T47D (cell line): ENCODE results near the gene EFEMP1.

Source experiments
- DNase-seq, 2 experiments: peaks; one replicate each; pipeline versions ENCODE4 v3.0.0 to v3.0.0-alpha.2; 2011 to 2012; ENCODE audit warnings: low read depth in 1 of 2, low spot score in 1 of 2
- JUND ChIP-seq: IDR thresholded peaks from 2 replicates; pipeline ENCODE4 v1.6.1; 2012; ENCODE audit warnings: low read depth
- in situ Hi-C: cut with HindIII; loops from 2 replicates; pipeline ENCODE4 v1.10.0; 2016; ENCODE audit warnings: low sequenced_read_pairs, low pct_unique_long_range_greater_than_20kb

Gene EFEMP1

DNA sequence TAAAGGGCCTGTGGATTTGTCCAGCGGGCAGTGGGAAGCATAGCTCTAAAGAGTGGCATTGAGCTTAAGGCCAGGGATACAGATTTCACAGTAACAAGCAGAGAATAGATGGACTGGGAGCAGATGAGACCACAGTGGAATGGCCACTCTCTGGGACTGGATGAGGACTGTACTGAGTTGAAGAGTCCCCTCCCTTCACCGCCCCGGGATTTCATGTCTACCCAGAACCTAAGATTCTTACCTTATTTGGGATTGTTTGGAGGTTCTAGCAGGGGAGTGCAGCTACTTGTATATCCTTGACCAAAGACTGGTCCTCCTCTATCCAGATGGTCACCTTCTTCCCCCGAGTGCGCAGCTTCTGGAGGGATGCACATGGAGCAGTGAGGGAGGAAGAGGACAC is 28.0 kb upstream of the EFEMP1 start:
- TF ChIP-seq JUND, result no peak
- DNase-seq, result no peak
- in situ Hi-C loops, result no loop called here

DNA sequence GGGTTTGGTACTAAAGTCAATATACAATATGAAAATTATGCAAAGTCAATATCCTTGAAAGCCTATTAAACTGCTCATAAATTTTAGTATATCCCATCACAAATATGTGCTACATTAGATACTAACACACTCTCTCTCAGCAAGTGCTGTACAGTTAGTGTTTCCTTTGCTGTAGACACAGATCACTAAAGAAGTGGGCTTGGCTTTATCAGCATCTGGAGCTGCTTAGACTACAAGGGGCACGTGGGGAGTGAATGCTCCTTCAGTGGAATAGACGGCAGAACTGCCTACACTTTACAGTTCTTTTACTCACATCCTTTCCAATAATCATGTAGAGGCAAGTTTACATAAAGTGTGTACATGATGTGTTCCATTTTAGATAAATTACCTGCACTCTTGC is 26.0 kb upstream of the EFEMP1 start:
- no peak for TF ChIP-seq JUND
- no peak for DNase-seq
- in situ Hi-C loops, result no loop called here

DNA sequence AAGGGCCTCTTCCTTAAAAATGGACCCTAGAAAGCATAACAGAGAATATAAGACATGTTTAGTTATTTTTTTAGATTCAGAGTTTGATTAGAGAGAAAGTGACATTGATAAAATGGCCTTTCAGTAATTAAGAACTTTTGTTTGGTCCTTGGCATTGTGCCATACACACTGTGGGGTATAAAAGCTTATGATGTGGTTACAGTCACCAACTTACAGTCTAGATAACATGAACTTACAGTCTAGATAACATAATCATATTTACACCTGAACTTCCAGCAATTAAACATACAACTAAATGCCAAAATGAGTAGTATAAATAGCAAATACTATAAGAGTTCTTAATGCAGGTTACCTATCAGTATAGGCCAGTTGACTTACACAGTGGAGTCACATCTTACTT is 25.6 kb upstream of the EFEMP1 start:
- in situ Hi-C loops, result no loop called here
- TF ChIP-seq JUND, result no peak
- DNase-seq, result no peak

DNA sequence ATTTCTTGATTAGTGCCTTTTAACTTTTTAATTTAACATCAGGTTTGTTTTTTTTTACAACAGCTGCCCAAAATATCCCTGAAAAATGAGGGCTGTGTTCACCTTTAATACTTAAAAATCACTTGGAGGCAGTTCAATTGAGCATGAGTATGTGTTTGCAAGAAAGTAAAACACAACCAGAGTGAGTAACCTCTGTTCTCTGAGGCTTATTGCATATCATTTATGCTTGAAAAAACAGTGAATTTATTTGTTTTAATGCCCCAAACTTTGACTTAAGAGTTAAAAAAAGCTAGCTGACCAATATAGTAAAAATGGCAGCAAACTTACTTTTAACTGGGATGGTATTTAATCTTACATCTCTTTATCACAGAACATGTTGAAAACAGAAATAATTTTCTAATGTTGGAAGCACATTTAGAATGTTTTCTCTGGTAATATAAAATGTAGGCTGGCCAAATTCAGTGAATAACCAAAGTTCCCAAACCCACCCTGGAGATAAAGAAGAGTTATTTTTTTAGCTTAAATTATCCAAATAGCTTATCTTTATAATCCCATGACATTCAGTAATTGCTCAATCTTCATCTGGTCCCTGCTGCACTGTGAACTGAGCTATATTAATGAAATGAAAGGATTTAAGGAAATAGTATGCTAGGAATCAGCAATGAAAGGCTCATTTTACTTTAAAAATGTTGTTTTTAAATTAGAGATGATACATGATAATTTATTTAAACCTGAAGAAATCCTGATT is 24.8 kb upstream of the EFEMP1 start:
- in situ Hi-C loops, result no loop called here
- no peak for DNase-seq
- no peak for TF ChIP-seq JUND

DNA sequence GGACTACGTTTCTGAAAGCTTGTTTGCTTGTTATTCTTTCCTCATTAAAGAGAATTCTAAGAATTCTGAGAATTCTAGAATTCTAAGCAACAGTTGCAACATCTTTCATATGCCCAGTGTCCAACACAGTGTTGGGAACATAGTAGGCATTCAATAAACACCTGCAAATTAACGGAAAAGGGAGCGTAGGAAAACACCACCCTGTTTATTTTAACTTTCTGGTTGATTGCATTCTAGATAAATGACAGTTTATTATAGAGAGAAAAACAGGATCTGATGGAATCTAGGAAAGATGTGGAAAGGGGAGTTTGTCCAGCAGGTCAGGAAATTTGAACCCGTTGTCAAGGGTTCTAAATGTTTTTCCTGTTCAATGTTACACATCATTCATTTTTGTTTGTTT is 24.2 kb upstream of the EFEMP1 start:
- peak in 1 of 2 experiments; percentile 5 for DNase-seq
- in situ Hi-C loops, result no loop called here
- no peak for TF ChIP-seq JUND

DNA sequence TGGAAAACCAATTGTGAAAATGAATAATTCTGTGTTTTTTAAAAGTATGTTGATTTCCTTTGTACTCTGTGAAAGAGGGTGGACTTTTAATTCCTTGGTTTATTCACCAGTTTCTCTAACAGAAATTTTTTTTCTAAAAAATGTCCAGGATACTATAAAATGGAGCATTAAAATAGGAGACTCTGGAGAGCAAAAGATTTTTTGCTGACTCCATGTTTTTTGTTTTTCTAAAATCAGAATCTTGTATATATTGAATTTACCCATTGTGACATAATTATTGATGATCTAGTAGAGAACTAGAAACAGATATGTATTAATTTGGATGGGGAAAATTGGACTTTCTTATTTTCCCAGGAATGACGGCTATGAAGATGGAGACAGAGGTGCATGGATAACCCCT is 23.2 kb upstream of the EFEMP1 start:
- in situ Hi-C loops, result no loop called here
- DNase-seq, result no peak
- TF ChIP-seq JUND, result no peak

DNA sequence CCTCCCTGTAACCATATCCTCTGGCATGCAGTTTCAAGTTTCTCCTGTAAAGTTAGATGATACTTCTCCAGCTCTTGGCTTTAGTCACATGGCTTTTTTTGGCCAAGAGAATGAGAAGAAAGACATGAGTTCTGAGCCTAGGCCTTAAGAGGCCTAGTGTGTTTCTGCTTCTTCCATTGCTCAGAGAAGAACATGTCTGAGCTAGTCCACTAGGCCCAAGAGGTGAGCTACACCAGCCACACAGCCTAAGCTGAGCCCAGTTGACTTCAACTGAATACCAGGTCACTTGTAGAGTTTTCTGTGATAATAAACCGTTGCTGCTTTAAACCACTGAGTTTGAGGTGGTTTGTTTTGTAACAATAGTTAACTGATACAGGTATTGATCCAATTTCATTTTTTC is 19.9 kb upstream of the EFEMP1 start:
- in situ Hi-C loops, result no loop called here
- no peak for DNase-seq
- TF ChIP-seq JUND, result no peak

DNA sequence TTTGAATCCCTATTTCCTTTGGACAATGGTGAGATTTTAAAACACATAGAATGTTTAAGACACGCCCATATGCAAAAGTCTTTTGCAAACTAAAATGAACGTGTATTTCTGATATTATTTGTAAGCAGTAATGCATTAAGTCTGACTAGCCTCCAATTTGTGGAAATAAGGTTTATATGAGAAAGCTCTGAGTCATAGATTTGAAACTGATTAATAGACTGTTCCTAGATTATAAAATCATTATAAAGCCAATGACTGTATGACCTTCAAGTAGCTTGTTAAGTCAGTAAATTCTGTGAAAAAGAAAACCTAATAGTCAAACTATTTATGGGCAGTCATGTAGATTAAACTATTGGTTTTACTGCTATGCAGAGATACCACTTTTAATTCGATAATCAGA is 12.8 kb upstream of the EFEMP1 start:
- no peak for TF ChIP-seq JUND
- in situ Hi-C loops, result no loop called here
- DNase-seq, result no peak

DNA sequence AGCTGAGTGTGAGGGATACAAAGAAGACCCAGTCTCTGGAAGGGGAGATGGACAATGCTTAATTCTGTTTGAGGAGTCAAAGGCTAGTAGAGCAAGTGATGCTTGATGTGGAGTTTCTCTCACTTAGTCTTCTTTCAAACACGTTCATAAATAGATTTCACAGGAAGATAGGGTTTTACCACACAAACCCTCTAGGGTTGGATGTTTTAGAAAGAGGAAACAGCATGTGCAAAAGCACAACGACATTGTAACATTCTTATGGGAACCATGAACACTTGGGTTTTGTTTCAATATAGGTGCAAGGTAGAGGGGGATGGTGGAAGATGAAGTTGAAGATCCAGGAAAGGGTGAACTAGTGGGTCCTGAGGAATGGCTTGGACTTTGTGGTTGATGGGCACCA is 10.8 kb upstream of the EFEMP1 start:
- DNase-seq, result no peak
- in situ Hi-C loops, result no loop called here
- no peak for TF ChIP-seq JUND

DNA sequence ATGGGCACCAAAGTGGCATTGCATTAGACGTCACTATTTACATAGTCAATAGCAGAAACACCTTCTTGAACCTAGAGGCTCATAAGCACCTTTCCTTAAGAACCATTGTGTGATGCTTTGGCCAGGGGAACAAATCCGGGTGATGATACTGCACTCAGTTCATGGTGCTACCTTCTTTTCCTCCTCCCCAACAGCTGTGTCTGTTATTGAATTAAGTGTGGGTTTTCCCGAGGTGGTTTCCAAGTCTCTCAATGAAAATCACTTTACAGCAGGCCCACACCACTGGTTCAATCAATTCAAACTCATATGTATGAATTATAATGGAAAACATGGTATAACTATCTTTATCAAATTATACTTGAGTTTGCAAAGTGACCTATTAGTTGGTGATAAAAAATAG is 9.3 kb upstream of the EFEMP1 start:
- TF ChIP-seq JUND, result no peak
- DNase-seq, result no peak
- in situ Hi-C loops, result no loop called here

DNA sequence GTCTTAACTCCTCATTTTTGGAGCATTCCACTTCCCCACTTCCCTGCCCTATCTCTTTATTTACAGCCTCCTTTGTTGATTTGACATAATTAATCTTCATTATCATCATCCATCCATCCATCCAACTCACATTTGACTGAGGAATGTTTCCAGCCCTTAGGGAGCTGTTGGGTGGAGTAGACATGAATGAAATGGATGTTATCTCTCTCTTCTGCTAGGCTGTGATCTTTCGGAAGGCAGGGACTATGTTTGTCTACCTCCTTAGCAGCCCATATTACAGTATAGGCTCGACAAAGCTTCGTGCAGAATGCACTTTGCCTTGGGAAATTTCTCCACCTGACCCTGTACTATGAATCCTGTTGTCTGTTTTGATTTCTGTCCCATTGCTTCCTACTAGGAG is 7.7 kb upstream of the EFEMP1 start:
- in situ Hi-C loops, result no loop called here
- no peak for DNase-seq
- no peak for TF ChIP-seq JUND

DNA sequence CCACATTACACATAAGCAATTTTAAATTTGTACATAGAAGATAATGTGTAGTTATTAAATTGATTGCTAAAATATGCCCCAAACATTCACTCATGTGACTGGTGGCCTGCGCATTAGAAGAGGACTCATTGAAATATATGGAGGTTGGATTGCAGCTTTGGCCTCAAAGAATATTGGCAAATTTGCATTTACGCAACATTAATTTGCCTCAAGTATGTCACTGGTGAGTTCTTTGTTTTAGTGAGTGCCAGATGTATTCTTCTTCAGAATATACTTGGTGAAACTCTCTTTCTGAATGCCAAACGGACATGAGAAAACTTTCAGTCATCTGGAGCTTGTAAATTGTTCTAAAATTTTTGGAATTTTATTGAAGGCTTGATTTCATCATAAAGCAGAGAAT is 5.9 kb upstream of the EFEMP1 start:
- in situ Hi-C loops, result no loop called here
- no peak for DNase-seq
- TF ChIP-seq JUND, result no peak

DNA sequence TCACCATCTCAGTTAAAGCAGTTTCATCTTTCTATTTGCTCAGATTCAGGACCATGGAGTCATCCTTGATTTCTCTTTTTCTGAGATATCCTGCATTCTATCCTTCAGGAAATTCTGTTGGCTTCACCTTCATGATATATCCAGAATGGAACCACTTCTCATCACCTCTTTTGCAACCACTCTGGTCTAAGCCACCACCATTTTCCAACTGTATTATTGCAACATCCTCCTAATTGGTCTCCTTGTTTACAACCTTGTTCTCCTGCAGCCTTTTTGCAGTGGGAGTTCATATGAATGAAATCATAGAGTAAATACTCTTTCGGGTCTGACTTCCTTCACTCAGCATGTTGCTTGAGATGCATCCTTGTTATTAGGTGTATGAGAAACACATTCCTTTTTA is 3.4 kb upstream of the EFEMP1 start:
- no peak for TF ChIP-seq JUND
- no peak for DNase-seq
- in situ Hi-C loops, result no loop called here

DNA sequence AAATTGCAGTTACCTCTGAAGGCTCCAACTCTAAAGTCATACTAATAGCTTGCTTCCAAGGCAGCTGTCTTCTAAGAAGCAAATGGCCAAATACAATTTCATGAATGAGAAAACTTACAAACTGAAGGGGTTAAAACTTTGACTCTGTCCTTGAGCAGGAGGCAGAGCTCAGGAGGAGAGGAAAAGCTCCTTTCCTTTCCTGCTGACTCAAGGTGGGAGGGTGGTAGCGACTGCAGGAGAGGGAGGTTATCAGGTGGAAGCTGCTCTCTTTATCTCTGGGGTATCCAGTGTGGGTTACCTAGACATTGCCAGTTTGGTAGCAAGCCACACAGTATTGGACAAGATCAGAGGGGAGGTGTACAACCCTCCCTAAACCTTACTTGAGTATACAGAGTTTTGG is 2.7 kb upstream of the EFEMP1 start:
- DNase-seq, result no peak
- in situ Hi-C loops, result no loop called here
- TF ChIP-seq JUND, result no peak
